Stimulated activated CD8-positive, alpha-beta memory T cell treated with anti-CD3 and anti-CD28 coated beads, Interleukin-7, amount 100 ng/mL, for 1 hour (primary cell): ENCODE data around the gene ANKRD63.

Source experiments
- DNase-seq, 2 donors: peaks; one replicate each; pipeline ENCODE4 v3.0.0-alpha.2; 2020; ENCODE audit warnings: low read depth in 2 of 2

ANKRD63 gene

GRCh38 chr15:40279437-40280141, 3.3 kb downstream of the ANKRD63 start:
- DNase-seq: peak; percentile 51 to 60

GRCh38 chr15:40278026-40278425, 4.8 kb downstream of the ANKRD63 start:
- no peak for DNase-seq

GRCh38 chr15:40277471-40277870, 5.4 kb downstream of the ANKRD63 start:
- no peak for DNase-seq

- DNase-seq: no peak
Observed at GRCh38 chr15:40276927-40277326, 5.9 kb downstream of the ANKRD63 start.

- no peak for DNase-seq
Observed at GRCh38 chr15:40275954-40276353, 6.9 kb downstream of the ANKRD63 start.

- DNase-seq: no peak
Observed at GRCh38 chr15:40275523-40275922, 7.3 kb downstream of the ANKRD63 start.

- DNase-seq: peak; percentile 76 to 84
Observed at GRCh38 chr15:40274350-40275274, 8.3 kb downstream of the ANKRD63 start.

GRCh38 chr15:40273428-40273827, 9.4 kb downstream of the ANKRD63 start:
- no peak for DNase-seq

- no peak for DNase-seq
Observed at GRCh38 chr15:40272485-40273056, 10.3 kb downstream of the ANKRD63 start.

GRCh38 chr15:40271685-40272484, 11.0 kb downstream of the ANKRD63 start:
- no peak for DNase-seq

GRCh38 chr15:40270246-40270995, 12.4 kb downstream of the ANKRD63 start:
- DNase-seq: no peak

- DNase-seq: no peak
Observed at GRCh38 chr15:40269604-40270003, 13.3 kb downstream of the ANKRD63 start.

GRCh38 chr15:40267670-40268069, 15.2 kb downstream of the ANKRD63 start:
- DNase-seq: no peak

- no peak for DNase-seq
Observed at GRCh38 chr15:40266828-40267304, 16.0 kb downstream of the ANKRD63 start.

- no peak for DNase-seq
Observed at GRCh38 chr15:40265875-40266274, 17.0 kb downstream of the ANKRD63 start.

GRCh38 chr15:40265355-40265754, 17.5 kb downstream of the ANKRD63 start:
- no peak for DNase-seq

- no peak for DNase-seq
Observed at GRCh38 chr15:40264321-40265153, 18.3 kb downstream of the ANKRD63 start.

GRCh38 chr15:40263024-40263754, 19.7 kb downstream of the ANKRD63 start:
- no peak for DNase-seq

- DNase-seq: no peak
Observed at GRCh38 chr15:40259021-40259420, 23.8 kb downstream of the ANKRD63 start.
